Endothelial cell (in vitro differentiated cells): ENCODE data around the gene UBTD2. TPM values are rescaled to one million over a fixed set of nuclear protein-coding genes. Genes with fewer than 3 reads are reported as not detected.

ENCODE experiments used
- DNase-seq: peaks from one replicate; pipeline ENCODE4 v3.0.0; 2021; ENCODE audit warnings: low spot score
- H3K27ac Mint-ChIP-seq: one replicate; pipeline ENCODE4 v1.8.0; 2021; ENCODE audit warnings: mixed read lengths, inconsistent platforms; ENCODE audit not compliant: unreplicated experiment
- H3K27me3 Mint-ChIP-seq: one replicate; pipeline ENCODE4 v1.8.0; 2021; ENCODE audit warnings: mild to moderate bottlenecking, moderate library complexity, mixed read lengths, inconsistent platforms; ENCODE audit not compliant: unreplicated experiment
- H3K36me3 Mint-ChIP-seq: one replicate; pipeline ENCODE4 v1.8.0; 2021; ENCODE audit warnings: mild to moderate bottlenecking, low read depth, mixed read lengths, inconsistent platforms; ENCODE audit not compliant: unreplicated experiment
- H3K4me1 Mint-ChIP-seq: one replicate; pipeline ENCODE4 v1.8.0; 2021; ENCODE audit warnings: mild to moderate bottlenecking, mixed read lengths, inconsistent platforms; ENCODE audit not compliant: unreplicated experiment
- H3K4me3 Mint-ChIP-seq: one replicate; pipeline ENCODE4 v1.8.0; 2021; ENCODE audit warnings: mild to moderate bottlenecking, mixed read lengths, inconsistent platforms; ENCODE audit not compliant: unreplicated experiment
- H3K9me3 Mint-ChIP-seq: one replicate; pipeline ENCODE4 v1.8.0; 2021; ENCODE audit warnings: mixed read lengths, inconsistent platforms; ENCODE audit not compliant: unreplicated experiment
- total RNA-seq: library from RNA; stranded (reverse); fragmentation: NEBNext Ultra II Directional; extraction: Animal tissue kit (Norgen Biotek cat#: 25700); gene quantifications from one replicate; pipeline ENCODE4 v1.2.1, GENCODE V29; 2021; ENCODE audit not compliant: unreplicated experiment
- TF ChIP-seq, protein P1 (sequence below): fragments of 200-600 bp; sonication (generic); IDR thresholded peaks from one replicate; pipeline ENCODE4 v1.5.0; 2021; ENCODE audit warnings: antibody characterized with exemption; ENCODE audit not compliant: unreplicated experiment

Gene UBTD2
- total RNA-seq, 1 donor from 2014 or later: 38.8 TPM

- H3K4me3 Mint-ChIP-seq: peak within 1 kb of the TSS; percentile 98
These were observed 95.3 kb downstream of the UBTD2 start, which contains the start of gene STK10 for GRCh38 chr5:172188033-172188892. TSS of gene STK10 (minus strand) at chr5:172188224. CDS start at chr5:172188042, 182 bp downstream.

DNA sequence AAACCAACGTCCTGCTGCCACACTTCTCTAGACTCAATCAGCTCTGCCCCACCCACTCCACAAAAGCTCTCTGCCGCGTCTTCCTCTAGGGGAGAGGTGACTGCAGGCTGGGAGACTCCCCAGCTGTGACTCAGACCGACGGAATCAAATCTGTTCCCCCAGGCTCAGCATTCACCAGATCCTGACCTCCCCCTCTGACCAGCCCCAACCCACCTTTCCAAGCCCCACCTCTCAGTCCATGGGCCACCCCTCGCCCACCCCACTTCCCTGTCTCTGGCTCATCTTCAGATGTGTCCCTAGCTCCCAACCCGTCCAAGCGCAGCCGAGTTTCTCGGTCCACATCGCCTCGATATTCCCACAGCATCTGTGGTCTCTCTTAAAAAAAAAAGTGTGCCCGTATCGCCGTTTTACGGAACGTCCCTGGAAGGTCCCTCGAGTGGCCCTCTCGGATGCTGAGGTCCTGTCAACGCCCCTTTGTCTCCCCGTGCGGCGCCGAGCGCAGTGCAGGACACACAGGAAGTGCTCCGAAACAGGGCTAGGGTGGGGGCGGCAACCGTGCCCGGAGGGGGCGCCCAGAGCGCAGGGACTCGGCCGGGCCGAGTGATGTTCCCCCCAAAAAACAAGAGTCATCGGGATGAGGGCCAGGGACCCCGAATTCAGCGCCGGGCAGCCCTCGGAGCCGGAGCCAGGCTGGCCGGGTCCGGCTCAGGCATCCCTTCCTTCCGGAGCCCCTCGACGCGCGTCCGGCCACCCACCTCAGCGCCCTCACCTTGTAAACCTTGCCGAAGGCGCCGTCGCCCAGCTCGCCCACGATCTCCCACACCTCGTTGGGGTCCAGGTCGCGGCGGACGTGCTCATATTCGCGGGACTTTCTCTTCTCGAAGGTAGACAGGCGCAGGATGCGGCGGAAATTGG is 96.2 kb downstream of the UBTD2 start:
- TF ChIP-seq, protein P1, sequence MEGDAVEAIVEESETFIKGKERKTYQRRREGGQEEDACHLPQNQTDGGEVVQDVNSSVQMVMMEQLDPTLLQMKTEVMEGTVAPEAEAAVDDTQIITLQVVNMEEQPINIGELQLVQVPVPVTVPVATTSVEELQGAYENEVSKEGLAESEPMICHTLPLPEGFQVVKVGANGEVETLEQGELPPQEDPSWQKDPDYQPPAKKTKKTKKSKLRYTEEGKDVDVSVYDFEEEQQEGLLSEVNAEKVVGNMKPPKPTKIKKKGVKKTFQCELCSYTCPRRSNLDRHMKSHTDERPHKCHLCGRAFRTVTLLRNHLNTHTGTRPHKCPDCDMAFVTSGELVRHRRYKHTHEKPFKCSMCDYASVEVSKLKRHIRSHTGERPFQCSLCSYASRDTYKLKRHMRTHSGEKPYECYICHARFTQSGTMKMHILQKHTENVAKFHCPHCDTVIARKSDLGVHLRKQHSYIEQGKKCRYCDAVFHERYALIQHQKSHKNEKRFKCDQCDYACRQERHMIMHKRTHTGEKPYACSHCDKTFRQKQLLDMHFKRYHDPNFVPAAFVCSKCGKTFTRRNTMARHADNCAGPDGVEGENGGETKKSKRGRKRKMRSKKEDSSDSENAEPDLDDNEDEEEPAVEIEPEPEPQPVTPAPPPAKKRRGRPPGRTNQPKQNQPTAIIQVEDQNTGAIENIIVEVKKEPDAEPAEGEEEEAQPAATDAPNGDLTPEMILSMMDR: no peak
- Mint-ChIP-seq H3K4me1 (peaks cover 30% of the 10 kb centered on the region), H3K9me3 (no peaks in the 10 kb centered on the region), H3K36me3 (peaks cover 3% of the 10 kb centered on the region), H3K4me3 (peak overlapping the region; percentile 98), H3K27ac (peak overlapping the region; percentile 83), H3K27me3 (peaks cover 7% of the 10 kb centered on the region)
- DNase-seq: peak; percentile 21

More at GRCh38 chr5:172188033-172188892, 95.3 kb downstream of the UBTD2 start, which contains the start of gene STK10:
- Mint-ChIP-seq H3K27me3 (peaks cover 7% of the 10 kb centered on the region), H3K9me3 (no peaks in the 10 kb centered on the region), H3K27ac (peak within 1 kb of the TSS; percentile 83), H3K4me1 (peaks cover 30% of the 10 kb centered on the region), H3K36me3 (peaks cover under 1% of the 10 kb centered on the region)
- TF ChIP-seq, protein P1: peak; percentile 61
- peak; percentile 95 for DNase-seq

DNA sequence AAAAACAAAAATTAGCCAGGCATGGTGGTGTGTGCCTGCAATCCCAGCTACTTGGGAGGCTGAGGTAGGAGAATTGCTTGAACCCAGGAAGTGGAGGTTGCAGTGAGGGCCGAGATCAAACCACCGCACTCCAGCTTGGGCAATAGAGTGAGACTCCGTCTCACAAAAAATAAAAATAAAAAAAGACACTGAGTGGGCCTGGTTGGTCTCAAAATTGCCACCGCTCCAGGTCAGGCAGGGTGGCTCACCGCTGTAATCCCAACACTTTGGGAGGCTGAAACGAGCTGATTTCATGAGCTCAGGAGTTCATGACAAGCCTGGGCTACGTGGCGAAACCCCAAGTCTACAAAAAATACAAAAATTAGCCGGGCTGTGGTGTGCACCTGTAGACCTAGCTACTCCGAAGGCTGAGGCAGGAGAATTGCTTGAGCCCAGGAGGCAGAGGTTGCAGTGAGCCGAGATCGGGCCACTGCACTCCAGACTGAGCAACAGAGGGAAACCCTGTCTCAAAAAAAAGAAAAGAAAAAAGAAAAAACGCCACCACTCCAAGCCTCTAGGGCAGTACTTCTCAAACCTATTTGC is 97.4 kb downstream of the UBTD2 start:
- Mint-ChIP-seq H3K4me3 (peak overlapping the region; percentile 98), H3K9me3 (no peaks in the 10 kb centered on the region)

GRCh38 chr5:172185096-172185461 is 98.5 kb downstream of the UBTD2 start:
- H3K4me3 Mint-ChIP-seq: peak overlapping the region; percentile 71
- H3K4me1 Mint-ChIP-seq: peaks cover 36% of the 10 kb centered on the region
- H3K9me3 Mint-ChIP-seq: no peaks in the 10 kb centered on the region
- H3K27ac Mint-ChIP-seq: peak overlapping the region; percentile 72
- TF ChIP-seq, protein P1: no peak
- peaks cover 7% of the 10 kb centered on the region for H3K36me3 Mint-ChIP-seq
- peaks cover 7% of the 10 kb centered on the region for H3K27me3 Mint-ChIP-seq
- no peak for DNase-seq

More for the DNA sequence above, 97.4 kb downstream of the UBTD2 start:
- DNase-seq: no peak
- TF ChIP-seq, protein P1: no peak
- H3K27me3 Mint-ChIP-seq: peaks cover 7% of the 10 kb centered on the region
- H3K36me3 Mint-ChIP-seq: peaks cover 3% of the 10 kb centered on the region
- no peak overlapping the region for H3K27ac Mint-ChIP-seq
- peaks cover 30% of the 10 kb centered on the region for H3K4me1 Mint-ChIP-seq
